Measurements from ENCODE around the gene GTPBP4.

The GTPBP4 gene

GRCh38 chr10:987870-988666, at the start of gene GTPBP4:
GTPBP4 (plus strand) TSS chr10:988434; CDS start chr10:988480, 46 bp downstream.
- peak; percentile 96 to 97 for DNase-seq

- no peak for DNase-seq
These were observed 49.1 kb upstream of the GTPBP4 start for GRCh38 chr10:938941-939678.

- DNase-seq, result no peak
These were observed 44.8 kb upstream of the GTPBP4 start for GRCh38 chr10:943334-944033.

- DNase-seq, result peak; percentile 33 to 37
These were observed 44.0 kb upstream of the GTPBP4 start for GRCh38 chr10:944034-944831.

GRCh38 chr10:945778-946177, 42.5 kb upstream of the GTPBP4 start:
- DNase-seq, result no peak

GRCh38 chr10:947051-947450, 41.2 kb upstream of the GTPBP4 start:
- DNase-seq, result no peak

GRCh38 chr10:947881-948280, 40.4 kb upstream of the GTPBP4 start:
- DNase-seq, result no peak

- no peak for DNase-seq
These were observed 39.9 kb upstream of the GTPBP4 start for GRCh38 chr10:948347-948746.

GRCh38 chr10:949446-949845, 38.8 kb upstream of the GTPBP4 start:
- no peak for DNase-seq

GRCh38 chr10:953836-954235, 34.4 kb upstream of the GTPBP4 start:
- DNase-seq, result no peak

- no peak for DNase-seq
These were observed 33.8 kb upstream of the GTPBP4 start for GRCh38 chr10:954396-954795.

GRCh38 chr10:955127-955819, 33.0 kb upstream of the GTPBP4 start:
- no peak for DNase-seq

- no peak for DNase-seq
These were observed 32.4 kb upstream of the GTPBP4 start for GRCh38 chr10:955820-956217.

- DNase-seq, result no peak
These were observed 30.1 kb upstream of the GTPBP4 start for GRCh38 chr10:958106-958505.

- DNase-seq, result no peak
These were observed 29.4 kb upstream of the GTPBP4 start for GRCh38 chr10:958856-959255.

- DNase-seq, result no peak
These were observed 25.9 kb upstream of the GTPBP4 start for GRCh38 chr10:962342-962741.

GRCh38 chr10:963186-963585, 25.0 kb upstream of the GTPBP4 start:
- DNase-seq, result no peak

GRCh38 chr10:963655-964054, 24.6 kb upstream of the GTPBP4 start:
- no peak for DNase-seq

- no peak for DNase-seq
These were observed 23.8 kb upstream of the GTPBP4 start for GRCh38 chr10:964321-964987.

GRCh38 chr10:964988-965417, 23.2 kb upstream of the GTPBP4 start:
- DNase-seq, result no peak

GRCh38 chr10:966466-967235, 21.6 kb upstream of the GTPBP4 start:
- DNase-seq, result no peak
